ENCODE measurements around the gene CSPG4.

CSPG4 gene

GRCh38 chr15:75666823-75667501, 45.7 kb downstream of the CSPG4 start:
- H3K4me2 ChIP-seq (ENCODE audit: low read length), result no peak overlapping the region
- H3K27ac ChIP-seq (ENCODE audit: low read depth, low read length), result no peak overlapping the region

GRCh38 chr15:75663931-75664421, 48.7 kb downstream of the CSPG4 start:
- no peaks in the 10 kb centered on the region; the same call in 1 of the 2 replicates for H3K27me3 ChIP-seq (ENCODE audit: control insufficient read depth, low read length)
- no peak overlapping the region for H3K4me2 ChIP-seq (ENCODE audit: low read length)
- H3K79me2 ChIP-seq (ENCODE audit: control insufficient read depth, low read length), result no peaks in the 10 kb centered on the region
- H4K20me1 ChIP-seq (ENCODE audit: control insufficient read depth, insufficient read depth, low read depth, low read length), result no peaks in the 10 kb centered on the region
- no peak overlapping the region for H3K4me3 ChIP-seq (ENCODE audit: low read length)
- H3K4me1 ChIP-seq (ENCODE audit: control insufficient read depth, low read length), result no peaks in the 10 kb centered on the region
- no peaks in the 10 kb centered on the region for H3K36me3 ChIP-seq (ENCODE audit: control insufficient read depth, low read length)
- no peaks in the 10 kb centered on the region for H3K9me2 ChIP-seq (replicated peaks; ENCODE audit: control insufficient read depth, low read length)
- no peaks in the 10 kb centered on the region for H3F3A ChIP-seq (ENCODE audit: control insufficient read depth, insufficient read depth)
- TF ChIP-seq EZH2phosphoT487 (IDR thresholded peaks at IDR 0.05; ENCODE audit: borderline replicate concordance, low read length) (no peak), CTCF (IDR thresholded peaks at IDR 0.05; ENCODE audit: low read depth, low read length, poor library complexity, severe bottlenecking) (no peak)
- H3K9me3 ChIP-seq (ENCODE audit: control insufficient read depth, insufficient read depth, low read length), result no peaks in the 10 kb centered on the region
- no peak overlapping the region for H3K27ac ChIP-seq (ENCODE audit: low read depth, low read length)

More at GRCh38 chr15:75666823-75667501, 45.7 kb downstream of the CSPG4 start:
- H3K4me1 ChIP-seq (ENCODE audit: control insufficient read depth, low read length), result no peaks in the 10 kb centered on the region
- H3K9me2 ChIP-seq (replicated peaks; ENCODE audit: control insufficient read depth, low read length), result no peaks in the 10 kb centered on the region
- H3K27me3 ChIP-seq (ENCODE audit: control insufficient read depth, low read length), result peaks cover under 1% of the 10 kb centered on the region; the same call in 1 of the 2 replicates
- no peaks in the 10 kb centered on the region for H4K20me1 ChIP-seq (ENCODE audit: control insufficient read depth, insufficient read depth, low read depth, low read length)
- H3K36me3 ChIP-seq (ENCODE audit: control insufficient read depth, low read length), result no peaks in the 10 kb centered on the region
- H3F3A ChIP-seq (ENCODE audit: control insufficient read depth, insufficient read depth), result no peaks in the 10 kb centered on the region
- no peaks in the 10 kb centered on the region for H3K79me2 ChIP-seq (ENCODE audit: control insufficient read depth, low read length)
- H3K4me3 ChIP-seq (ENCODE audit: low read length), result no peak overlapping the region
- TF ChIP-seq CTCF (IDR thresholded peaks at IDR 0.05; ENCODE audit: low read depth, low read length, poor library complexity, severe bottlenecking), result no peak
- no peak for TF ChIP-seq EZH2phosphoT487 (IDR thresholded peaks at IDR 0.05; ENCODE audit: borderline replicate concordance, low read length)
- H3K9me3 ChIP-seq (ENCODE audit: control insufficient read depth, insufficient read depth, low read length), result no peaks in the 10 kb centered on the region

GRCh38 chr15:75662823-75663519, 49.7 kb downstream of the CSPG4 start:
- no peak overlapping the region for H3K4me3 ChIP-seq (ENCODE audit: low read length)
- H3K4me1 ChIP-seq (ENCODE audit: control insufficient read depth, low read length), result no peaks in the 10 kb centered on the region
- no peak for TF ChIP-seq EZH2phosphoT487 (IDR thresholded peaks at IDR 0.05; ENCODE audit: borderline replicate concordance, low read length)
- TF ChIP-seq CTCF (IDR thresholded peaks at IDR 0.05; ENCODE audit: low read depth, low read length, poor library complexity, severe bottlenecking), result no peak
- H3K4me2 ChIP-seq (ENCODE audit: low read length), result no peak overlapping the region
- no peaks in the 10 kb centered on the region for H3K36me3 ChIP-seq (ENCODE audit: control insufficient read depth, low read length)
- peaks cover 2% of the 10 kb centered on the region; the same call in 1 of the 2 replicates for H3K27me3 ChIP-seq (ENCODE audit: control insufficient read depth, low read length)
- H3K27ac ChIP-seq (ENCODE audit: low read depth, low read length), result no peak overlapping the region
- no peaks in the 10 kb centered on the region for H3K9me3 ChIP-seq (ENCODE audit: control insufficient read depth, insufficient read depth, low read length)
- H3F3A ChIP-seq (ENCODE audit: control insufficient read depth, insufficient read depth), result no peaks in the 10 kb centered on the region
- no peaks in the 10 kb centered on the region for H3K9me2 ChIP-seq (replicated peaks; ENCODE audit: control insufficient read depth, low read length)
- H3K79me2 ChIP-seq (ENCODE audit: control insufficient read depth, low read length), result no peaks in the 10 kb centered on the region
- no peaks in the 10 kb centered on the region for H4K20me1 ChIP-seq (ENCODE audit: control insufficient read depth, insufficient read depth, low read depth, low read length)
